Measurements from ENCODE around the gene PDE4D. TPM values are rescaled to one million over a fixed set of nuclear protein-coding genes. Genes with fewer than 3 reads are reported as not detected.

The PDE4D gene
- total and polyA plus RNA-seq, 2 of the 4 experiments (the other 2 are of a cell fraction): 1.4 to 7.9 TPM

DNA sequence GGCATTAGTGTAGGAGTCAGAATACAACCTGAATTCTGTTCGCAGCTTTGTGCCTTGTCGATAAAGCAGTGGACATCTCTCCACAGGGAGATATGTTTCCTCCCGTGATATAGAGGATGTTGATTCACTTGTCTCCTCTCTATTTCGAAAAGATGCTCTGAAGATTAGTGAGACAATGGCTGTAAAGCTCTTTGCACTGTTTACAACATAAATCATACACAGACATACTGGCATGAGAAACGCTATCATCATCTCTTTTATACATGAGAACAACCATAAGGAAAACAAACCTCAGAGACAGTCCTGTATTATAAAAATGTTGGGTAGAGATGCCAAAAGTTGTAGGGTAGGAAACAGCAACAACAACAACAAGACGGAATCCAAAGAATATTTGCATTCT is 803.2 kb downstream of the PDE4D start:
- DNase-seq (no peak), ATAC-seq (ENCODE audit: low read depth) (no peak)
- Histone ChIP-seq H4K20me1 (ENCODE audit: insufficient read depth, low read length) (no peaks in the 10 kb centered on the region), H2BK15ac (ENCODE audit: low read depth, low read length) (no peak overlapping the region), H3K79me1 (ENCODE audit: low read depth in 1 of 2, low read length in 2 of 2) (no peaks in the 10 kb centered on the region), H3K4me2 (ENCODE audit: low read depth, low read length) (no peak overlapping the region), H2AFZ (replicated peaks; ENCODE audit: low read length, poor library complexity) (no peak overlapping the region), H3K9ac (ENCODE audit: low read depth, low read length) (no peak overlapping the region), H3K18ac (ENCODE audit: low read depth, low read length) (no peak overlapping the region), H3K27ac (ENCODE audit: insufficient read depth, low read length) (no peak overlapping the region), H3K4me3 (ENCODE audit: insufficient read depth, low read depth, low read length) (no peak overlapping the region), H3K23ac (ENCODE audit: low read depth, low read length) (no peak overlapping the region), H2BK120ac (ENCODE audit: low read depth, low read length) (no peak overlapping the region), H3K14ac (replicated peaks; ENCODE audit: low read depth, low read length) (no peak overlapping the region), H3K36me3 (ENCODE audit: control insufficient read depth, insufficient read depth, low read length) (no peaks in the 10 kb centered on the region), H2BK20ac (ENCODE audit: low read depth, low read length) (no peak overlapping the region), H2BK5ac (ENCODE audit: low read depth, low read length, poor library complexity, severe bottlenecking) (no peak overlapping the region), H3K9me3 (ENCODE audit: control insufficient read depth, insufficient read depth, low read length) (no peaks in the 10 kb centered on the region), H4K91ac (ENCODE audit: insufficient read depth, low read depth, low read length) (no peak overlapping the region), H3K4me1 (ENCODE audit: control insufficient read depth, insufficient read depth, low read length) (peaks cover 2% of the 10 kb centered on the region; the same call in 1 of the 2 replicates), H4K5ac (ENCODE audit: low read depth, low read length) (no peak overlapping the region), H3K56ac (ENCODE audit: extremely low read depth, insufficient read depth, low read length) (no peak overlapping the region), H4K8ac (ENCODE audit: low read depth in 2 of 2, low read length in 2 of 2) (no peak overlapping the region), H2AK5ac (ENCODE audit: low read depth, low read length) (no peak overlapping the region), H3K9me1 (ENCODE audit: insufficient read depth, low read length) (no peaks in the 10 kb centered on the region), H3K27me3 (ENCODE audit: control insufficient read depth, insufficient read depth, low read length) (no peaks in the 10 kb centered on the region), H2AK9ac (replicated peaks; ENCODE audit: low read depth, low read length, poor library complexity) (no peak overlapping the region), H3K4ac (ENCODE audit: low read depth, low read length) (no peak overlapping the region)
- intact Hi-C loops (cut with micrococcal nuclease): no loop called here
- in situ Hi-C loops (cut with MboI; ENCODE audit: low sequenced_read_pairs): no loop called here
- ChIA-PET CTCF (no interaction called here), POLR2A (ENCODE audit: unreplicated experiment) (no interaction called here)
- BruUV-seq (replicated peaks): no TSS peak
- WGBS, 2 experiments (ENCODE audit: extremely low coverage in 2 of 2, insufficient read length in 1 of 2): no CpG with 5 or more reads among the region's 6 CpGs
- TF ChIP-seq, protein P1, sequence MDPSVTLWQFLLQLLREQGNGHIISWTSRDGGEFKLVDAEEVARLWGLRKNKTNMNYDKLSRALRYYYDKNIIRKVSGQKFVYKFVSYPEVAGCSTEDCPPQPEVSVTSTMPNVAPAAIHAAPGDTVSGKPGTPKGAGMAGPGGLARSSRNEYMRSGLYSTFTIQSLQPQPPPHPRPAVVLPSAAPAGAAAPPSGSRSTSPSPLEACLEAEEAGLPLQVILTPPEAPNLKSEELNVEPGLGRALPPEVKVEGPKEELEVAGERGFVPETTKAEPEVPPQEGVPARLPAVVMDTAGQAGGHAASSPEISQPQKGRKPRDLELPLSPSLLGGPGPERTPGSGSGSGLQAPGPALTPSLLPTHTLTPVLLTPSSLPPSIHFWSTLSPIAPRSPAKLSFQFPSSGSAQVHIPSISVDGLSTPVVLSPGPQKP (IDR thresholded peaks at IDR 0.05; ENCODE audit: borderline replicate concordance, low read depth, low read length): no peak
- dilution Hi-C loops (cut with HindIII; ENCODE audit: low sequenced_read_pairs, unreplicated experiment): no loop called here

Measured in IMR-90 (cell line).